Measurements from ENCODE around the gene CBARP.
"Not testable (repeated sequence)": the region's sequence is repeated elsewhere in the genome, so short reads cannot be mapped to it uniquely, and the experiment has no call there.

The CBARP gene

GRCh38 chr19:1206150-1206863 lies 31.5 kb downstream of the CBARP start:
- H3K27me3 ChIP-seq (ENCODE audit: insufficient read depth, poor library complexity, severe bottlenecking): no peaks in the 10 kb centered on the region
- DNase-seq (ENCODE audit: low spot score) (peak; percentile 53), ATAC-seq (ENCODE audit: low read depth) (no peak)
- H3K4me3 ChIP-seq (ENCODE audit: severe bottlenecking): peak overlapping the region; percentile 92
- peak overlapping the region; percentile 93 for H3K27ac ChIP-seq (ENCODE audit: poor library complexity, severe bottlenecking)
- peaks cover 24% of the 10 kb centered on the region for H3K4me1 ChIP-seq (ENCODE audit: insufficient read depth, poor library complexity, severe bottlenecking)
- TF ChIP-seq CTCF (IDR thresholded peaks at IDR 0.05; ENCODE audit: poor library complexity, severe bottlenecking): no peak
- no peaks in the 10 kb centered on the region for H3K9me3 ChIP-seq (ENCODE audit: severe bottlenecking)
- H3K36me3 ChIP-seq (ENCODE audit: low read depth): peaks cover 9% of the 10 kb centered on the region

- TF ChIP-seq CTCF (IDR thresholded peaks at IDR 0.05; ENCODE audit: poor library complexity, severe bottlenecking): no peak
- peak within 1 kb of the TSS; percentile 92 for H3K4me3 ChIP-seq (ENCODE audit: severe bottlenecking)
- ATAC-seq (ENCODE audit: low read depth) (peak; percentile 86), DNase-seq (ENCODE audit: low spot score) (peak; percentile 98)
- peak within 1 kb of the TSS; percentile 93 for H3K27ac ChIP-seq (ENCODE audit: poor library complexity, severe bottlenecking)
- H3K9me3 ChIP-seq (ENCODE audit: severe bottlenecking): no peaks in the 10 kb centered on the region
- H3K36me3 ChIP-seq (ENCODE audit: low read depth): peaks cover 9% of the 10 kb centered on the region
- H3K4me1 ChIP-seq (ENCODE audit: insufficient read depth, poor library complexity, severe bottlenecking): peaks cover 18% of the 10 kb centered on the region
- no peaks in the 10 kb centered on the region for H3K27me3 ChIP-seq (ENCODE audit: insufficient read depth, poor library complexity, severe bottlenecking)
Measured at GRCh38 chr19:1205114-1206099, 32.4 kb downstream of the CBARP start, which contains the start of gene STK11. Gene STK11, plus strand, starts transcription at chr19:1205778. Its CDS starts 1,136 bp downstream, at chr19:1206914.

GRCh38 chr19:1200614-1201013 lies 37.2 kb downstream of the CBARP start:
- H3K36me3 ChIP-seq (ENCODE audit: low read depth); H3K9me3 ChIP-seq (ENCODE audit: severe bottlenecking); H3K27me3 ChIP-seq (ENCODE audit: insufficient read depth, poor library complexity, severe bottlenecking); H3K27ac ChIP-seq (ENCODE audit: poor library complexity, severe bottlenecking); ATAC-seq (ENCODE audit: low read depth); H3K4me1 ChIP-seq (ENCODE audit: insufficient read depth, poor library complexity, severe bottlenecking); DNase-seq (ENCODE audit: low spot score); H3K4me3 ChIP-seq (ENCODE audit: severe bottlenecking): not testable (repeated sequence)

- Histone ChIP-seq H3K36me3 (ENCODE audit: low read depth) (no peaks in the 10 kb centered on the region), H3K27me3 (ENCODE audit: insufficient read depth, poor library complexity, severe bottlenecking) (no peaks in the 10 kb centered on the region), H3K27ac (ENCODE audit: poor library complexity, severe bottlenecking) (no peak overlapping the region), H3K4me1 (ENCODE audit: insufficient read depth, poor library complexity, severe bottlenecking) (no peaks in the 10 kb centered on the region), H3K9me3 (ENCODE audit: severe bottlenecking) (no peaks in the 10 kb centered on the region), H3K4me3 (ENCODE audit: severe bottlenecking) (no peak overlapping the region)
- no peak for ATAC-seq (ENCODE audit: low read depth)
- no peak for DNase-seq (ENCODE audit: low spot score)
- TF ChIP-seq CTCF (IDR thresholded peaks at IDR 0.05; ENCODE audit: poor library complexity, severe bottlenecking): no peak
Measured at GRCh38 chr19:1199531-1199930, 38.3 kb downstream of the CBARP start.

- Histone ChIP-seq H3K4me3 (ENCODE audit: severe bottlenecking) (no peak overlapping the region), H3K27ac (ENCODE audit: poor library complexity, severe bottlenecking) (peak overlapping the region; percentile 18), H3K36me3 (ENCODE audit: low read depth) (no peaks in the 10 kb centered on the region), H3K9me3 (ENCODE audit: severe bottlenecking) (no peaks in the 10 kb centered on the region), H3K27me3 (ENCODE audit: insufficient read depth, poor library complexity, severe bottlenecking) (no peaks in the 10 kb centered on the region), H3K4me1 (ENCODE audit: insufficient read depth, poor library complexity, severe bottlenecking) (peaks cover 6% of the 10 kb centered on the region)
- ATAC-seq (ENCODE audit: low read depth) (peak; percentile 81), DNase-seq (ENCODE audit: low spot score) (no peak)
- no peak for TF ChIP-seq CTCF (IDR thresholded peaks at IDR 0.05; ENCODE audit: poor library complexity, severe bottlenecking)
Measured at GRCh38 chr19:1189419-1189818, 48.4 kb downstream of the CBARP start.
